A549 (cell line): ENCODE data around the gene NPHS2. TPM values are rescaled to one million over a fixed set of nuclear protein-coding genes. Genes with fewer than 3 reads are reported as not detected.
A peak's percentile ranks its signal among the peaks of the same experiment; 100 is the strongest.

Experiments used
- ATAC-seq, 2 experiments: fragments of 200-7000 bp in 1 of 2; fragments of >200 bp in 1 of 2; cut with Nextera tagmentation in 1 of 2; cut with Tn5 transposase in 1 of 2; 3 replicates each; pipeline versions ENCODE4 v1.8.0 to v1.9.1; 2018 to 2020; ENCODE audit warnings: mild to moderate bottlenecking in 1 of 2, moderate library complexity in 1 of 2
- CTCF ChIA-PET: fragments of 300-600 bp; sonication (Branson Sonifier 250); formaldehyde crosslinking; extraction: SDS; loops from one replicate; lab custom pipeline; 2021; ENCODE audit warnings: antibody characterized with exemption, inconsistent platforms; lab: Yijun Ruan, JAX
- POLR2A ChIA-PET: fragments of 350-600 bp; formaldehyde crosslinking; extraction: SDS; loops from one replicate; lab custom pipeline; 2021; ENCODE audit warnings: antibody characterized with exemption, inconsistent platforms; lab: Yijun Ruan, JAX
- DNase-seq, 2 experiments: peaks; one replicate each; pipeline versions ENCODE4 v3.0.0 to v3.0.0-alpha.2; 2011 to 2016; ENCODE audit warnings: low read depth in 1 of 2, low spot score in 1 of 2
- FAIRE-seq: peaks from 2 replicates; lab custom pipeline; 2011; peaks lifted over from hg19 to GRCh38; lab: Jason Lieb, UNC
- H3K27ac ChIP-seq, 2 experiments: fragments of >200 bp; sonication (Bioruptor Twin); formaldehyde crosslinking; 3 replicates each; pipeline ENCODE4 v1.5.1; 2016 to 2017
- H3K4me1 ChIP-seq: fragments of >200 bp; sonication (Bioruptor Twin); formaldehyde crosslinking; 3 replicates; pipeline ENCODE4 v1.6.1; 2016
- H3K4me2 ChIP-seq: fragments of >200 bp; sonication (Bioruptor Twin); formaldehyde crosslinking; 3 replicates; pipeline ENCODE4 v1.6.1; 2016
- H3K4me3 ChIP-seq: fragments of >200 bp; sonication (Bioruptor Twin); formaldehyde crosslinking; 3 replicates; pipeline ENCODE4 v1.5.1; 2016
- H3K9me3 ChIP-seq: fragments of >200 bp; sonication (Bioruptor Twin); formaldehyde crosslinking; 3 replicates; pipeline ENCODE4 v1.6.1; 2016
- CEBPB ChIP-seq, 2 experiments: fragments of >200 bp in 1 of 2; sonication (Bioruptor Twin) in 1 of 2; formaldehyde crosslinking in 1 of 2; IDR thresholded peaks; 2 replicates each; pipeline ENCODE4 v1.6.1; 2012 to 2016
- EHMT2 ChIP-seq: fragments of 200-600 bp; sonication (generic); IDR thresholded peaks from 2 replicates; pipeline ENCODE4 v1.6.1; 2016; ENCODE audit warnings: antibody characterized with exemption, low read depth, mild to moderate bottlenecking, moderate library complexity
- FOSB ChIP-seq: fragments of 250-450 bp; sonication (Bioruptor Pico); IDR thresholded peaks from 2 replicates; pipeline ENCODE4 v1.5.0; 2020; ENCODE audit warnings: mild to moderate bottlenecking, moderate library complexity
- GATA3 ChIP-seq: IDR thresholded peaks from 2 replicates; pipeline ENCODE4 v1.6.1; 2012; ENCODE audit warnings: borderline replicate concordance
- HDAC2 ChIP-seq: fragments of 200-600 bp; sonication (generic); IDR thresholded peaks from 2 replicates; pipeline ENCODE4 v1.6.1; 2016
- HOXA7 ChIP-seq: fragments of 250-450 bp; sonication (Bioruptor Pico); IDR thresholded peaks from 2 replicates; pipeline ENCODE4 v1.5.0; 2020; ENCODE audit warnings: mild to moderate bottlenecking, moderate library complexity
- JUN ChIP-seq, 2 experiments: fragments of >200 bp; sonication (Bioruptor Twin); formaldehyde crosslinking; IDR thresholded peaks; 2 replicates in 1 of 2; 3 replicates in 1 of 2; pipeline ENCODE4 v1.6.1; 2016 to 2017
- MYC ChIP-seq: IDR thresholded peaks from 2 replicates; pipeline ENCODE4 v1.6.1; 2012; ENCODE audit warnings: mild to moderate bottlenecking, inconsistent platforms, low read length, improper control_type of control experiment, borderline replicate concordance
- NR3C1 ChIP-seq: fragments of >200 bp; sonication (Bioruptor Twin); formaldehyde crosslinking; IDR thresholded peaks from 3 replicates; pipeline ENCODE4 v1.6.1; 2017
- RARB ChIP-seq: fragments of 250-450 bp; sonication (Bioruptor Pico); IDR thresholded peaks from 2 replicates; pipeline ENCODE4 v1.8.0; 2021; ENCODE audit warnings: mild to moderate bottlenecking, moderate library complexity
- ZC3H11A ChIP-seq: fragments of 450-650 bp; IDR thresholded peaks from 2 replicates; pipeline ENCODE4 v1.6.1; 2014; ENCODE audit warnings: antibody characterized with exemption, mild to moderate bottlenecking
- ZNF302 ChIP-seq: fragments of 250-450 bp; sonication (Bioruptor Pico); IDR thresholded peaks from 2 replicates; pipeline ENCODE4 v1.9.0; 2021; ENCODE audit warnings: inconsistent platforms, mild to moderate bottlenecking, moderate library complexity
- WGBS: methylation state at CpG from one replicate; pipeline ENCODE4 v1.1.6; 2017; ENCODE audit errors: missing lambda C conversion rate; 5-methylcytosine and 5-hydroxymethylcytosine counted together
- polyA minus RNA-seq: library from RNA; depleted of rRNA, polyadenylated mRNA; stranded (reverse); fragments of >200 nt; gene quantifications from 2 replicates; pipeline ENCODE4 v1.2.3, GENCODE V29; 2011; rRNA and poly(A)+ RNA removed
- polyA plus RNA-seq, 4 experiments: library from polyadenylated mRNA; depleted of rRNA in 3 of 4; stranded (reverse); fragments of >200 nt; fragmentation: RNase III in 1 of 4; extraction: RNeasy Plus Mini Kit Qiagen cat#74134 plus additional on column Dnase treatment in 1 of 4; gene quantifications; 2 replicates in 3 of 4; 3 replicates in 1 of 4; pipeline ENCODE4 v1.2.3, GENCODE V29; 2011 to 2017
- TF ChIP-seq, protein P1 (sequence below): fragments of 450-650 bp; IDR thresholded peaks from 2 replicates; pipeline ENCODE4 v1.6.1; 2014; ENCODE audit warnings: antibody characterized with exemption
- TF ChIP-seq, protein P2 (sequence below): IDR thresholded peaks from 2 replicates; pipeline ENCODE4 v1.6.1; 2012
- TF ChIP-seq, protein P3 (sequence below): fragments of >200 bp; sonication (Bioruptor Twin); formaldehyde crosslinking; IDR thresholded peaks from 3 replicates; pipeline ENCODE4 v1.6.1; 2016
- TF ChIP-seq, protein P4 (sequence below): fragments of 150-350 bp; IDR thresholded peaks from 2 replicates; pipeline ENCODE4 v1.6.1; 2014; ENCODE audit warnings: low read depth, mild to moderate bottlenecking, low read length
- TF ChIP-seq, protein P5 (sequence below): fragments of >200 bp; sonication (Bioruptor Twin); formaldehyde crosslinking; IDR thresholded peaks from 3 replicates; pipeline ENCODE4 v1.5.1; 2016
- TF ChIP-seq, protein P6 (sequence below): fragments of >200 bp; sonication (Bioruptor Twin); formaldehyde crosslinking; IDR thresholded peaks from 2 replicates; pipeline ENCODE4 v1.6.1; 2016

NPHS2 gene
- polyA plus RNA-seq (2011; rRNA removed) (not detected in 2 replicates), polyA plus RNA-seq (2017; fragmentation: RNase III; extraction: RNeasy Plus Mini Kit Qiagen cat#74134 plus additional on column Dnase treatment) (not detected in 3 replicates), polyA minus RNA-seq (not detected in 2 replicates)
- polyA plus RNA-seq (2012; cell fraction: cytosol; rRNA removed): not detected in 2 replicates
- polyA plus RNA-seq (2012; cell fraction: nucleus; rRNA removed): not detected in 2 replicates

DNA sequence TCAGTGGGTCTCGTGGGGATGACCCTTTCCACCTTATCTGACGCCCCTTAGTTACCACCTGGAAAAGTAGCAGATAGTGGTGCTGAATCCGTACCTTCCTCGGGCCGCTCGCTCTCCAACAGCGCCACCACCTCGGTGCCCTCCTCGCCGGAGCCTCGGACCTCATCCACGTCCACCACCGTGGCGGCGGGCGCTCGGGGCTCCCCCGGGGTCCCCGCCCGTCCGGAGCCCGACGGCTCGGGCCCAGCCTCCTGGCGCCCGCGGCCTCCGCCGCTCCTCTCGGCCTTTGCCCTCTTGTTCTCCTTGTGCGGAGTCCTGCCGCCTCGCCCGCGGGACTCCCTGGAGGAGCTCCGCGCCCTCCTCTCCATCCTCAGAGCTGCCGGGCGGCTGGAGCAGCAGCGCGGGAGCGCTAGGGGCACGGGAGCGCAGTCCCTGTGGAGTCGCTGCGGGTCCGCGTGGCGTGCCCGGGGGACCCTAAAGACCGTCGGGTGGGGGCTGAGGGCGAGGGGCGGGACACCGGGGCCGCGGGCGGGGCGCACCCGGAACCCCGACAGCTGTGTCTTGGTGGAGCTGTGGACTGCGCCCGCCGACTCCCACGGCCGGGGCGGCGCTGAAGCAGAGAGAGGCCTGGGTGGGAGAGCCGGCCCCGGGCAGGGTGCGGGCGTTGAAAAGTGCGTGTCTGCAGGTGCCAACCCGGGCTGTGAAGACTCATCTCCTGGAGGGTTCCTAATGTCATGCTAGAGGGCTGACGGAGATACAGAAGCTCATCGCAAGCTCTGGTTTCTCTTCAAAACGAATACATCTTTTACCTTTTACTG is at the start of gene NPHS2:
TSS of gene NPHS2 (minus strand) at position 452 of the 818 bp plus-strand sequence. CDS start at position 368, 84 bp downstream.
- Histone ChIP-seq H3K9me3 (no peaks in the 10 kb centered on the region), H3K4me1 (no peaks in the 10 kb centered on the region), H3K4me2 (no peak within 1 kb of the TSS), H3K27ac (no peak within 1 kb of the TSS), H3K4me3 (no peak within 1 kb of the TSS)
- peak in 1 of 2 experiments; percentile 10; a peak in 1 of 6 replicates for ATAC-seq
- POLR2A ChIA-PET: no interaction called here
- 60% methylated on average over 37 of the region's 77 CpGs for WGBS
- CTCF ChIA-PET: no interaction called here
- DNase-seq: no peak
- TF ChIP-seq HDAC2 (no peak), RARB (CRISPR knock-in tag) (no peak), ZNF302 (CRISPR knock-in tag) (no peak), MYC (no peak), CEBPB (IDR thresholded peaks at IDR 0.05) (no peak), HOXA7 (CRISPR knock-in tag) (no peak), ZC3H11A (no peak), GATA3 (no peak), EHMT2 (no peak), JUN (IDR thresholded peaks at IDR 0.05) (no peak), NR3C1 (no peak)
- TF ChIP-seq, protein P1, sequence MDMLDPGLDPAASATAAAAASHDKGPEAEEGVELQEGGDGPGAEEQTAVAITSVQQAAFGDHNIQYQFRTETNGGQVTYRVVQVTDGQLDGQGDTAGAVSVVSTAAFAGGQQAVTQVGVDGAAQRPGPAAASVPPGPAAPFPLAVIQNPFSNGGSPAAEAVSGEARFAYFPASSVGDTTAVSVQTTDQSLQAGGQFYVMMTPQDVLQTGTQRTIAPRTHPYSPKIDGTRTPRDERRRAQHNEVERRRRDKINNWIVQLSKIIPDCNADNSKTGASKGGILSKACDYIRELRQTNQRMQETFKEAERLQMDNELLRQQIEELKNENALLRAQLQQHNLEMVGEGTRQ: no peak
- TF ChIP-seq, protein P2, sequence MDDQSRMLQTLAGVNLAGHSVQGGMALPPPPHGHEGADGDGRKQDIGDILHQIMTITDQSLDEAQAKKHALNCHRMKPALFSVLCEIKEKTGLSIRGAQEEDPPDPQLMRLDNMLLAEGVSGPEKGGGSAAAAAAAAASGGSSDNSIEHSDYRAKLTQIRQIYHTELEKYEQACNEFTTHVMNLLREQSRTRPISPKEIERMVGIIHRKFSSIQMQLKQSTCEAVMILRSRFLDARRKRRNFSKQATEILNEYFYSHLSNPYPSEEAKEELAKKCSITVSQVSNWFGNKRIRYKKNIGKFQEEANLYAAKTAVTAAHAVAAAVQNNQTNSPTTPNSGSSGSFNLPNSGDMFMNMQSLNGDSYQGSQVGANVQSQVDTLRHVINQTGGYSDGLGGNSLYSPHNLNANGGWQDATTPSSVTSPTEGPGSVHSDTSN: no peak
- TF ChIP-seq, protein P3, sequence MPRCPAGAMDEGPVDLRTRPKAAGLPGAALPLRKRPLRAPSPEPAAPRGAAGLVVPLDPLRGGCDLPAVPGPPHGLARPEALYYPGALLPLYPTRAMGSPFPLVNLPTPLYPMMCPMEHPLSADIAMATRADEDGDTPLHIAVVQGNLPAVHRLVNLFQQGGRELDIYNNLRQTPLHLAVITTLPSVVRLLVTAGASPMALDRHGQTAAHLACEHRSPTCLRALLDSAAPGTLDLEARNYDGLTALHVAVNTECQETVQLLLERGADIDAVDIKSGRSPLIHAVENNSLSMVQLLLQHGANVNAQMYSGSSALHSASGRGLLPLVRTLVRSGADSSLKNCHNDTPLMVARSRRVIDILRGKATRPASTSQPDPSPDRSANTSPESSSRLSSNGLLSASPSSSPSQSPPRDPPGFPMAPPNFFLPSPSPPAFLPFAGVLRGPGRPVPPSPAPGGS: no peak
- TF ChIP-seq, protein P4, sequence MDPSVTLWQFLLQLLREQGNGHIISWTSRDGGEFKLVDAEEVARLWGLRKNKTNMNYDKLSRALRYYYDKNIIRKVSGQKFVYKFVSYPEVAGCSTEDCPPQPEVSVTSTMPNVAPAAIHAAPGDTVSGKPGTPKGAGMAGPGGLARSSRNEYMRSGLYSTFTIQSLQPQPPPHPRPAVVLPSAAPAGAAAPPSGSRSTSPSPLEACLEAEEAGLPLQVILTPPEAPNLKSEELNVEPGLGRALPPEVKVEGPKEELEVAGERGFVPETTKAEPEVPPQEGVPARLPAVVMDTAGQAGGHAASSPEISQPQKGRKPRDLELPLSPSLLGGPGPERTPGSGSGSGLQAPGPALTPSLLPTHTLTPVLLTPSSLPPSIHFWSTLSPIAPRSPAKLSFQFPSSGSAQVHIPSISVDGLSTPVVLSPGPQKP: no peak
- TF ChIP-seq, protein P5, sequence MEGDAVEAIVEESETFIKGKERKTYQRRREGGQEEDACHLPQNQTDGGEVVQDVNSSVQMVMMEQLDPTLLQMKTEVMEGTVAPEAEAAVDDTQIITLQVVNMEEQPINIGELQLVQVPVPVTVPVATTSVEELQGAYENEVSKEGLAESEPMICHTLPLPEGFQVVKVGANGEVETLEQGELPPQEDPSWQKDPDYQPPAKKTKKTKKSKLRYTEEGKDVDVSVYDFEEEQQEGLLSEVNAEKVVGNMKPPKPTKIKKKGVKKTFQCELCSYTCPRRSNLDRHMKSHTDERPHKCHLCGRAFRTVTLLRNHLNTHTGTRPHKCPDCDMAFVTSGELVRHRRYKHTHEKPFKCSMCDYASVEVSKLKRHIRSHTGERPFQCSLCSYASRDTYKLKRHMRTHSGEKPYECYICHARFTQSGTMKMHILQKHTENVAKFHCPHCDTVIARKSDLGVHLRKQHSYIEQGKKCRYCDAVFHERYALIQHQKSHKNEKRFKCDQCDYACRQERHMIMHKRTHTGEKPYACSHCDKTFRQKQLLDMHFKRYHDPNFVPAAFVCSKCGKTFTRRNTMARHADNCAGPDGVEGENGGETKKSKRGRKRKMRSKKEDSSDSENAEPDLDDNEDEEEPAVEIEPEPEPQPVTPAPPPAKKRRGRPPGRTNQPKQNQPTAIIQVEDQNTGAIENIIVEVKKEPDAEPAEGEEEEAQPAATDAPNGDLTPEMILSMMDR: no peak
- TF ChIP-seq, protein P6, sequence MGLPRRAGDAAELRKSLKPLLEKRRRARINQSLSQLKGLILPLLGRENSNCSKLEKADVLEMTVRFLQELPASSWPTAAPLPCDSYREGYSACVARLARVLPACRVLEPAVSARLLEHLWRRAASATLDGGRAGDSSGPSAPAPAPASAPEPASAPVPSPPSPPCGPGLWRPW: no peak
- FAIRE-seq: no peak

DNA sequence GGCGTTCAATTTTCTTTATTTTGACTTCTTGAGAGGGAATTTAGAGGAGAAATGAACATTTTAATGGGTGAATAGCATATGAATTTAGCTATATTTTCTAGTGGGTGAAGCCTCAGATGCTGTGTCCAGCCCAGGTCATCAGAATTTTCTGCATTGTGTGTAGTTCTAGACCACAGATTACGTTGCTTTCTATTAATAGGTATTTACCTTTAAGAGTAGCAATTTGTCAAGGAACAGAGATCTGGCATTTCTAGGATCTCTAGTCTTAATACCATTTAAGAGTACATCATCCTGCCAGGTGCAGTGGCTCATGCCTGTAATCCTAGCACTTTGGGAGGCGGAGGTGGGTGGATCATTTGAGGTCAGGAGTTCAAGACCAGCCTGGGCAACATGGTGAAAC is 36.6 kb upstream of the NPHS2 start:
- CTCF ChIA-PET: no interaction called here

More for the DNA sequence above, 36.6 kb upstream of the NPHS2 start:
- no peaks in the 10 kb centered on the region for H3K9me3 ChIP-seq
- H3K4me2 ChIP-seq: no peak overlapping the region
- no peak overlapping the region for H3K27ac ChIP-seq
- DNase-seq: no peak
- H3K4me1 ChIP-seq: no peaks in the 10 kb centered on the region
- H3K4me3 ChIP-seq: no peak overlapping the region
- 12% methylated on average over 3 of the region's 3 CpGs for WGBS
- TF ChIP-seq HOXA7 (CRISPR knock-in tag): no peak
- TF ChIP-seq FOSB (CRISPR knock-in tag): no peak
- TF ChIP-seq, protein P4: no peak
- POLR2A ChIA-PET: no interaction called here
- ATAC-seq: no peak
- no peak for FAIRE-seq
